Spleen (tissue), 7 donors: ENCODE measurements around the gene RAB3D.

Source experiments
- POLR2A ChIP-seq, 3 donors: fragments of 450-650 bp; IDR thresholded peaks; one replicate each; pipeline ENCODE4 v1.5.1; 2017; ENCODE audit warnings: antibody characterized with exemption in 3 of 3, mild to moderate bottlenecking in 1 of 3
- POLR2AphosphoS5 ChIP-seq, 3 donors: sonication (generic); formaldehyde crosslinking; IDR thresholded peaks; one replicate each; pipeline ENCODE4 v1.5.1; 2017; ENCODE audit warnings: antibody characterized with exemption in 3 of 3
- TF ChIP-seq, protein P1 (sequence below), 11 experiments: fragments of 200-600 bp in 7 of 11; fragments of 450-650 bp in 4 of 11; sonication (generic) in 4 of 11; IDR thresholded peaks in 8 of 11; conservative IDR thresholded peaks in 3 of 11; 1 replicate in 7 of 11; 2 replicates in 4 of 11; pipeline versions ENCODE4 v1.4.0 to v1.8.0; 2016 to 2021; ENCODE audit warnings: antibody characterized with exemption in 11 of 11, inconsistent platforms in 4 of 11, mild to moderate bottlenecking in 1 of 11
- donor health status: DM: no; HTN: no; CAD: no; lungs with moderate emphysema.
- donor health status: DM: no; HTN: no; CAD: no.
- donor health status: DM: no; HTN: no; CAD: no.

GRCh38 chr19:11300811-11301120 is 38.7 kb downstream of the RAB3D start:
- no peak for TF ChIP-seq POLR2AphosphoS5 (IDR thresholded peaks at IDR 0.05)
- TF ChIP-seq, protein P1, sequence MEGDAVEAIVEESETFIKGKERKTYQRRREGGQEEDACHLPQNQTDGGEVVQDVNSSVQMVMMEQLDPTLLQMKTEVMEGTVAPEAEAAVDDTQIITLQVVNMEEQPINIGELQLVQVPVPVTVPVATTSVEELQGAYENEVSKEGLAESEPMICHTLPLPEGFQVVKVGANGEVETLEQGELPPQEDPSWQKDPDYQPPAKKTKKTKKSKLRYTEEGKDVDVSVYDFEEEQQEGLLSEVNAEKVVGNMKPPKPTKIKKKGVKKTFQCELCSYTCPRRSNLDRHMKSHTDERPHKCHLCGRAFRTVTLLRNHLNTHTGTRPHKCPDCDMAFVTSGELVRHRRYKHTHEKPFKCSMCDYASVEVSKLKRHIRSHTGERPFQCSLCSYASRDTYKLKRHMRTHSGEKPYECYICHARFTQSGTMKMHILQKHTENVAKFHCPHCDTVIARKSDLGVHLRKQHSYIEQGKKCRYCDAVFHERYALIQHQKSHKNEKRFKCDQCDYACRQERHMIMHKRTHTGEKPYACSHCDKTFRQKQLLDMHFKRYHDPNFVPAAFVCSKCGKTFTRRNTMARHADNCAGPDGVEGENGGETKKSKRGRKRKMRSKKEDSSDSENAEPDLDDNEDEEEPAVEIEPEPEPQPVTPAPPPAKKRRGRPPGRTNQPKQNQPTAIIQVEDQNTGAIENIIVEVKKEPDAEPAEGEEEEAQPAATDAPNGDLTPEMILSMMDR (IDR thresholded peaks at IDR 0.05 in 8 of 11, conservative IDR thresholded peaks at IDR 0.05 in 3 of 11) = no peak
- TF ChIP-seq POLR2A (IDR thresholded peaks at IDR 0.05) = no peak
